D721Med (cell line): ENCODE results near the gene AUH.

Experiments
- DNase-seq: peaks from one replicate; pipeline ENCODE4 v3.0.0; 2011; ENCODE audit warnings: low spot score; ENCODE audit not compliant: insufficient read length
- FAIRE-seq: peaks from 2 replicates; lab custom pipeline; 2011; peaks lifted over from hg19 to GRCh38; lab: Jason Lieb, UNC
- CTCF ChIP-seq: IDR thresholded peaks from 2 replicates; pipeline ENCODE4 v1.5.1; 2012; ENCODE audit warnings: mild to moderate bottlenecking, control low read depth; ENCODE audit not compliant: insufficient read depth; ENCODE audit errors: missing control alignments

AUH gene

GRCh38 chr9:91192381-91193086 is 169.2 kb downstream of the AUH start:
- no peak for TF ChIP-seq CTCF
- peak; percentile 37 for DNase-seq
- FAIRE-seq = no peak

DNA sequence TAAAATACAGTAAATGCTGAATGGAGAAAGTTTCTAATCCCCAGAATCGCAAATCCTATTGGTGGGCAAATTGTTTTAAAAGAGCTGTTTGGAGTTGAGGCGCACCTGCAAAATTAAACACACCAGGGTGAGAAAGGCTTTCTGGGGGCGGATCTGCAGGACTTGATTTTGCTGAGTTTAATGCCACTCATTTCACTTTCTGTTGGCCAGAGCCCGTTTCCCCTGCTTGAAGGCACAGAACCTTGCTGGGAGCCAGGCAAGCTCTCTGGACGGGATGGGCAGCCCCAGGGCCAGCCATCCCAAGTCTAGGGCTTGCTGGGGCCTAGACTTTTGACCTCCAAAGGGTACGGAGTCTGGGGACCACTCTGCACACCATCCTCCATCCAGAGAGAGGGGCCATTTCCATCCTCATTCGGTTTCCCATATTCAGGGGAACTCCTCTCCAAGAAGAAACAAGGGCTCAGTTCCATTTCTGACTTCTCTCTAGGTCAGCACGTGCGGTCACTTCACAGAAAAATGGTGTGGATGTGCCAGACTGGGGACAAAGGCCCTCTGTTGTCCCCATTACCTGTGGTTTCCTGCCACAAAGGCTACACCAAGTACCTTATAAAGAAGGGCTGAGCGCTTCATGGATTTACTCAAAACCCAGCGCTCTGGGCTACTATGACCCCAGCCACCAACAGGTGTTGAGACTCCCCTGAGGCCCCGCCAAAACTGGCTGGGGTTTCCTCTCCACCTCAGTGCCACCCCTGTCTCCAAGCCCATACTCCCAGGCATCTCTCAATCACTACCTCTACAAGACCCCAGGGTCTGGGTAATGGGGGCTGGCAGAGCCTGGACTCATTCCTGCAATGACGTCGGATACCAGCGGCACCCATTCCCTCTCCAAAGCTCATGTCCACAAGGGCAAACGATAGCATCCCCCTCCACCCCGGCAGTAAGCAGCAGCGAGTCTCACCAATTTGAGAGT is 170.0 kb downstream of the AUH start:
- FAIRE-seq (no peak), DNase-seq (no peak)

DNA sequence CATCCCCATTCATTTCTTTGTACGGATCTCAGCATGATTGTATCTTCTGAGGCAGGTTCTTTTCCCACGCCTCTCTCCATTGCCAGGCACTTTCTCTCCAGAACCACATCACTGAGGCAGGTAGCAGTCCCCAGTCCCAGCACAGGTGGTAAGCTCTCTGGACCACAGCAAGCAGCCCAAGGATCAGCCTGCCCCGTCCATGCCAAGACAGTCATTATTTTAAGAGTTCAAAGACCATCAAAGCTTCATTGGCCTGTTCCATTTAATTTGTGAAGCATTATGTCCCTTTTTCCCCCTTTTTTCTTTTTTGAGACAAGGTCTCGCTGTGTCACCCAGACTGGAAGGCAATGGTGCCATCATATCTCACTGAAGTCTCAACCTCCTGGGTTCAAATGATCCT is 171.7 kb downstream of the AUH start:
- FAIRE-seq (no peak), DNase-seq (no peak)
- TF ChIP-seq CTCF = no peak

More for the DNA sequence above, 170.0 kb downstream of the AUH start:
- TF ChIP-seq CTCF = no peak

- DNase-seq = no peak
- TF ChIP-seq CTCF = no peak
- FAIRE-seq = no peak
These were observed 172.8 kb downstream of the AUH start for GRCh38 chr9:91188719-91189590.

- FAIRE-seq = no peak
- no peak for TF ChIP-seq CTCF
- no peak for DNase-seq
These were observed 173.8 kb downstream of the AUH start for GRCh38 chr9:91187965-91188344.

- no peak for TF ChIP-seq CTCF
- FAIRE-seq (no peak), DNase-seq (no peak)
These were observed 174.3 kb downstream of the AUH start for GRCh38 chr9:91187311-91187964.
